Gastrocnemius medialis (tissue), 4 donors: ENCODE data around the gene SEMA4F. TPM values are rescaled to one million over a fixed set of nuclear protein-coding genes. Genes with fewer than 3 reads are reported as not detected.
"Not testable (repeated sequence)": the region's sequence is repeated elsewhere in the genome, so short reads cannot be mapped to it uniquely, and the experiment has no call there.

Source experiments
- ATAC-seq, 2 donors: fragments of 150-250 bp; one replicate each; pipeline ENCODE4 v1.9.1; 2016
- DNase-seq, 2 donors: peaks; one replicate each; pipeline ENCODE4 v3.0.0-alpha.2; 2019
- H3K27ac ChIP-seq, 4 donors: fragments of 200-600 bp; sonication (generic); 1 replicate in 1 of 4; 2 replicates in 3 of 4; pipeline ENCODE4 v1.5.1; 2016 to 2018; ENCODE audit warnings: mild to moderate bottlenecking in 2 of 4, moderate library complexity in 1 of 4
- H3K27me3 ChIP-seq, 3 donors: fragments of 200-600 bp; sonication (generic) in 2 of 3; 1 replicate in 1 of 3; 2 replicates in 2 of 3; pipeline versions ENCODE4 v1.5.1 to v1.6.0; 2016 to 2019; ENCODE audit warnings: mild to moderate bottlenecking in 1 of 3, moderate library complexity in 1 of 3
- H3K36me3 ChIP-seq, 2 donors: fragments of 200-600 bp; sonication (generic) in 1 of 2; one replicate each; pipeline ENCODE4 v1.5.1; 2017 to 2018
- H3K4me1 ChIP-seq, 2 donors: fragments of 200-600 bp; sonication (generic) in 1 of 2; one replicate each; pipeline ENCODE4 v1.5.1; 2016 to 2017; ENCODE audit warnings: mild to moderate bottlenecking in 2 of 2
- H3K4me3 ChIP-seq, 4 donors: fragments of 200-600 bp; sonication (generic) in 3 of 4; 1 replicate in 1 of 4; 2 replicates in 3 of 4; pipeline ENCODE4 v1.5.1; 2016 to 2019; ENCODE audit warnings: mild to moderate bottlenecking in 2 of 4
- H3K9me3 ChIP-seq, 3 donors: fragments of 200-600 bp; sonication (generic) in 2 of 3; 1 replicate in 1 of 3; 2 replicates in 2 of 3; pipeline ENCODE4 v1.5.1; 2016 to 2019
- CTCF ChIP-seq, 5 experiments: fragments of 450-650 bp in 3 of 5; fragments of 200-600 bp in 2 of 5; sonication (generic) in 2 of 5; IDR thresholded peaks in 4 of 5; conservative IDR thresholded peaks in 1 of 5; 1 replicate in 4 of 5; 2 replicates in 1 of 5; pipeline ENCODE4 v1.5.1; 2016 to 2019; ENCODE audit warnings: antibody characterized with exemption in 5 of 5, mild to moderate bottlenecking in 3 of 5, moderate library complexity in 3 of 5
- POLR2A ChIP-seq, 2 donors: fragments of 450-650 bp; IDR thresholded peaks; one replicate each; pipeline ENCODE4 v1.6.1; 2017; ENCODE audit warnings: antibody characterized with exemption in 2 of 2, mild to moderate bottlenecking in 2 of 2, moderate library complexity in 2 of 2
- in situ Hi-C, 4 donors: fragments of 200-750 bp; cut with MboI; loops; one replicate each; pipeline versions ENCODE4 v1.15.0 to v1.8.0; 2017; ENCODE audit warnings: low sequenced_read_pairs in 4 of 4
- intact Hi-C: fragments of 100-400 bp; cut with DNase I; formaldehyde crosslinking; loops from one replicate; pipeline ENCODE4 v1.15.1; 2023; ENCODE audit warnings: low total_unique reads
- total RNA-seq, 4 donors: library from RNA; depleted of rRNA; stranded (reverse); fragments of >200 nt; gene quantifications; one replicate each; pipeline versions ENCODE4 v1.1.0 to v1.2.3, GENCODE V29; 2016

SEMA4F gene
- total RNA-seq, 4 donors from 2014 or later: 0.97 to 1.6 (median 1.4) TPM

GRCh38 chr2:74619651-74620297 is 34.3 kb upstream of the SEMA4F start:
- Histone ChIP-seq H3K4me1 (no peaks in the 10 kb centered on the region), H3K27ac (no peak overlapping the region), H3K36me3 (no peaks in the 10 kb centered on the region), H3K9me3 (no peaks in the 10 kb centered on the region), H3K27me3 (no peaks in the 10 kb centered on the region), H3K4me3 (no peak overlapping the region)
- intact Hi-C loops (no loop called here), in situ Hi-C loops (no loop called here)
- DNase-seq (no peak), ATAC-seq (no peak)
- TF ChIP-seq CTCF (IDR thresholded peaks at IDR 0.05 in 4 of 5, conservative IDR thresholded peaks at IDR 0.05 in 1 of 5) (no peak), POLR2A (IDR thresholded peaks at IDR 0.05) (no peak)

- H3K27me3 ChIP-seq: no peaks in the 10 kb centered on the region
- H3K36me3 ChIP-seq: no peaks in the 10 kb centered on the region
- in situ Hi-C loops (no loop called here), intact Hi-C loops (no loop called here)
- no peaks in the 10 kb centered on the region for H3K9me3 ChIP-seq
- no peak overlapping the region for H3K27ac ChIP-seq
- DNase-seq (no peak), ATAC-seq (no peak)
- TF ChIP-seq POLR2A (IDR thresholded peaks at IDR 0.05) (no peak), CTCF (IDR thresholded peaks at IDR 0.05 in 4 of 5, conservative IDR thresholded peaks at IDR 0.05 in 1 of 5) (no peak)
- H3K4me1 ChIP-seq: no peaks in the 10 kb centered on the region
- no peak overlapping the region for H3K4me3 ChIP-seq
These were observed 33.4 kb upstream of the SEMA4F start for GRCh38 chr2:74620671-74621070.

GRCh38 chr2:74625658-74626425 is 28.2 kb upstream of the SEMA4F start:
- H3K36me3 ChIP-seq: no peaks in the 10 kb centered on the region
- ATAC-seq (no peak), DNase-seq (no peak)
- no peak overlapping the region for H3K4me3 ChIP-seq
- H3K27me3 ChIP-seq: no peaks in the 10 kb centered on the region
- no peaks in the 10 kb centered on the region for H3K4me1 ChIP-seq
- no peak overlapping the region for H3K27ac ChIP-seq
- no peaks in the 10 kb centered on the region for H3K9me3 ChIP-seq
- in situ Hi-C loops: no loop called here
- no peak for TF ChIP-seq POLR2A (IDR thresholded peaks at IDR 0.05)
- no peak for TF ChIP-seq CTCF (IDR thresholded peaks at IDR 0.05 in 4 of 5, conservative IDR thresholded peaks at IDR 0.05 in 1 of 5)
- intact Hi-C loops: no loop called here

GRCh38 chr2:74628538-74629105 is 25.4 kb upstream of the SEMA4F start:
- in situ Hi-C loops: no loop called here
- Histone ChIP-seq H3K4me1 (no peaks in the 10 kb centered on the region), H3K4me3 (no peak overlapping the region), H3K27me3 (no peaks in the 10 kb centered on the region), H3K27ac (no peak overlapping the region), H3K9me3 (no peaks in the 10 kb centered on the region), H3K36me3 (no peaks in the 10 kb centered on the region)
- TF ChIP-seq CTCF (IDR thresholded peaks at IDR 0.05 in 4 of 5, conservative IDR thresholded peaks at IDR 0.05 in 1 of 5): no peak
- no peak for TF ChIP-seq POLR2A (IDR thresholded peaks at IDR 0.05)
- no peak for ATAC-seq
- no peak for DNase-seq
- intact Hi-C loops: no loop called here

GRCh38 chr2:74630454-74630853 is 23.6 kb upstream of the SEMA4F start:
- intact Hi-C loops, H3K4me1 ChIP-seq, H3K9me3 ChIP-seq, DNase-seq, H3K36me3 ChIP-seq, ATAC-seq, H3K4me3 ChIP-seq, H3K27ac ChIP-seq, in situ Hi-C loops, H3K27me3 ChIP-seq: not testable (repeated sequence)
